ENCODE measurements around the gene SH3D21.

The SH3D21 gene

GRCh38 chr1:36320767-36321118 lies 14.6 kb downstream of the SH3D21 start:
- no peaks in the 10 kb centered on the region for H3K36me3 ChIP-seq (ENCODE audit: control insufficient read depth, insufficient read depth, low read length)
- peaks cover 24% of the 10 kb centered on the region for H3K4me1 ChIP-seq (ENCODE audit: control insufficient read depth, insufficient read depth, low read length)
- H3K4me3 ChIP-seq (ENCODE audit: insufficient read depth, low read depth, low read length), result peak overlapping the region; percentile 36
- WGBS, 2 experiments, result 9 to 12% methylated on average over 23 of the region's 23 CpGs
- H3K9me3 ChIP-seq (ENCODE audit: control insufficient read depth, low read length), result no peaks in the 10 kb centered on the region
- peaks cover 59% of the 10 kb centered on the region for H3K27me3 ChIP-seq (ENCODE audit: control insufficient read depth, insufficient read depth, low read length, poor library complexity, severe bottlenecking)
- H3K27ac ChIP-seq (ENCODE audit: insufficient read depth, low read depth, low read length, poor library complexity, severe bottlenecking), result no peak overlapping the region

- H3K36me3 ChIP-seq (ENCODE audit: control insufficient read depth, insufficient read depth, low read length), result no peaks in the 10 kb centered on the region
- peaks cover 24% of the 10 kb centered on the region for H3K4me1 ChIP-seq (ENCODE audit: control insufficient read depth, insufficient read depth, low read length)
- peaks cover 59% of the 10 kb centered on the region for H3K27me3 ChIP-seq (ENCODE audit: control insufficient read depth, insufficient read depth, low read length, poor library complexity, severe bottlenecking)
- WGBS, 2 experiments, result 2% methylated on average over 59 of the region's 59 CpGs
- no peak overlapping the region for H3K27ac ChIP-seq (ENCODE audit: insufficient read depth, low read depth, low read length, poor library complexity, severe bottlenecking)
- no peaks in the 10 kb centered on the region for H3K9me3 ChIP-seq (ENCODE audit: control insufficient read depth, low read length)
- H3K4me3 ChIP-seq (ENCODE audit: insufficient read depth, low read depth, low read length), result peak overlapping the region; percentile 40
Observed at GRCh38 chr1:36321119-36321951, 15.2 kb downstream of the SH3D21 start.

- Histone ChIP-seq H3K27me3 (ENCODE audit: control insufficient read depth, insufficient read depth, low read length, poor library complexity, severe bottlenecking) (peaks cover 59% of the 10 kb centered on the region), H3K27ac (ENCODE audit: insufficient read depth, low read depth, low read length, poor library complexity, severe bottlenecking) (no peak overlapping the region), H3K36me3 (ENCODE audit: control insufficient read depth, insufficient read depth, low read length) (no peaks in the 10 kb centered on the region), H3K4me3 (ENCODE audit: insufficient read depth, low read depth, low read length) (peak overlapping the region; percentile 40), H3K9me3 (ENCODE audit: control insufficient read depth, low read length) (no peaks in the 10 kb centered on the region), H3K4me1 (ENCODE audit: control insufficient read depth, insufficient read depth, low read length) (peaks cover 24% of the 10 kb centered on the region)
- 7 to 8% methylated on average over 67 of the region's 67 CpGs for WGBS, 2 experiments
Observed at GRCh38 chr1:36322041-36322785, 16.0 kb downstream of the SH3D21 start.

GRCh38 chr1:36322786-36323635 lies 16.8 kb downstream of the SH3D21 start:
- Histone ChIP-seq H3K4me1 (ENCODE audit: control insufficient read depth, insufficient read depth, low read length) (peaks cover 24% of the 10 kb centered on the region), H3K9me3 (ENCODE audit: control insufficient read depth, low read length) (no peaks in the 10 kb centered on the region), H3K36me3 (ENCODE audit: control insufficient read depth, insufficient read depth, low read length) (no peaks in the 10 kb centered on the region), H3K27me3 (ENCODE audit: control insufficient read depth, insufficient read depth, low read length, poor library complexity, severe bottlenecking) (peaks cover 59% of the 10 kb centered on the region), H3K27ac (ENCODE audit: insufficient read depth, low read depth, low read length, poor library complexity, severe bottlenecking) (no peak overlapping the region), H3K4me3 (ENCODE audit: insufficient read depth, low read depth, low read length) (peak overlapping the region; percentile 40)
- 1% methylated on average over 74 to 83 of the region's 83 CpGs for WGBS, 2 experiments

GRCh38 chr1:36323636-36324352 lies 17.6 kb downstream of the SH3D21 start, which contains the start of gene EVA1B:
Gene EVA1B, minus strand, starts transcription at chr1:36323645. Its CDS starts 608 bp downstream, at chr1:36323037.
- Histone ChIP-seq H3K4me3 (ENCODE audit: insufficient read depth, low read depth, low read length) (peak within 1 kb of the TSS; percentile 40), H3K27ac (ENCODE audit: insufficient read depth, low read depth, low read length, poor library complexity, severe bottlenecking) (no peak within 1 kb of the TSS), H3K36me3 (ENCODE audit: control insufficient read depth, insufficient read depth, low read length) (no peaks in the 10 kb centered on the region), H3K9me3 (ENCODE audit: control insufficient read depth, low read length) (no peaks in the 10 kb centered on the region), H3K27me3 (ENCODE audit: control insufficient read depth, insufficient read depth, low read length, poor library complexity, severe bottlenecking) (peaks cover 59% of the 10 kb centered on the region), H3K4me1 (ENCODE audit: control insufficient read depth, insufficient read depth, low read length) (peaks cover 24% of the 10 kb centered on the region)
- WGBS, 2 experiments, result 3 to 4% methylated on average over 36 of the region's 36 CpGs

- WGBS, 2 experiments, result 33 to 42% methylated on average over 9 of the region's 9 CpGs
- H3K4me3 ChIP-seq (ENCODE audit: insufficient read depth, low read depth, low read length), result no peak overlapping the region
- no peaks in the 10 kb centered on the region for H3K9me3 ChIP-seq (ENCODE audit: control insufficient read depth, low read length)
- H3K27ac ChIP-seq (ENCODE audit: insufficient read depth, low read depth, low read length, poor library complexity, severe bottlenecking), result no peak overlapping the region
- peaks cover 56% of the 10 kb centered on the region for H3K27me3 ChIP-seq (ENCODE audit: control insufficient read depth, insufficient read depth, low read length, poor library complexity, severe bottlenecking)
- peaks cover 26% of the 10 kb centered on the region for H3K4me1 ChIP-seq (ENCODE audit: control insufficient read depth, insufficient read depth, low read length)
- no peaks in the 10 kb centered on the region for H3K36me3 ChIP-seq (ENCODE audit: control insufficient read depth, insufficient read depth, low read length)
Observed at GRCh38 chr1:36324353-36324703, 18.2 kb downstream of the SH3D21 start.

GRCh38 chr1:36326499-36326898 lies 20.3 kb downstream of the SH3D21 start:
- Histone ChIP-seq H3K4me1 (ENCODE audit: control insufficient read depth, insufficient read depth, low read length) (peaks cover 22% of the 10 kb centered on the region), H3K9me3 (ENCODE audit: control insufficient read depth, low read length) (no peaks in the 10 kb centered on the region), H3K4me3 (ENCODE audit: insufficient read depth, low read depth, low read length) (no peak overlapping the region), H3K36me3 (ENCODE audit: control insufficient read depth, insufficient read depth, low read length) (no peaks in the 10 kb centered on the region), H3K27ac (ENCODE audit: insufficient read depth, low read depth, low read length, poor library complexity, severe bottlenecking) (no peak overlapping the region), H3K27me3 (ENCODE audit: control insufficient read depth, insufficient read depth, low read length, poor library complexity, severe bottlenecking) (peaks cover 34% of the 10 kb centered on the region)
- WGBS, 2 experiments, result 90 to 94% methylated on average over 6 of the region's 6 CpGs

GRCh38 chr1:36327421-36328087 lies 21.4 kb downstream of the SH3D21 start:
- Histone ChIP-seq H3K27ac (ENCODE audit: insufficient read depth, low read depth, low read length, poor library complexity, severe bottlenecking) (no peak overlapping the region), H3K4me1 (ENCODE audit: control insufficient read depth, insufficient read depth, low read length) (peaks cover 16% of the 10 kb centered on the region), H3K27me3 (ENCODE audit: control insufficient read depth, insufficient read depth, low read length, poor library complexity, severe bottlenecking) (peaks cover 27% of the 10 kb centered on the region), H3K9me3 (ENCODE audit: control insufficient read depth, low read length) (no peaks in the 10 kb centered on the region), H3K36me3 (ENCODE audit: control insufficient read depth, insufficient read depth, low read length) (no peaks in the 10 kb centered on the region), H3K4me3 (ENCODE audit: insufficient read depth, low read depth, low read length) (no peak overlapping the region)
- WGBS, 2 experiments, result 91 to 93% methylated on average over 9 of the region's 9 CpGs

- H3K4me3 ChIP-seq (ENCODE audit: insufficient read depth, low read depth, low read length), result no peak overlapping the region
- no peaks in the 10 kb centered on the region for H3K36me3 ChIP-seq (ENCODE audit: control insufficient read depth, insufficient read depth, low read length)
- peaks cover 22% of the 10 kb centered on the region for H3K27me3 ChIP-seq (ENCODE audit: control insufficient read depth, insufficient read depth, low read length, poor library complexity, severe bottlenecking)
- 88 to 89% methylated on average over 6 of the region's 6 CpGs for WGBS, 2 experiments
- peaks cover 16% of the 10 kb centered on the region for H3K4me1 ChIP-seq (ENCODE audit: control insufficient read depth, insufficient read depth, low read length)
- H3K27ac ChIP-seq (ENCODE audit: insufficient read depth, low read depth, low read length, poor library complexity, severe bottlenecking), result no peak overlapping the region
- H3K9me3 ChIP-seq (ENCODE audit: control insufficient read depth, low read length), result no peaks in the 10 kb centered on the region
Observed at GRCh38 chr1:36328088-36328480, 21.9 kb downstream of the SH3D21 start.

Data from ectodermal cell (in vitro differentiated cells).